ENCODE measurements around the gene JPT2. TPM values are rescaled to one million over a fixed set of nuclear protein-coding genes. Genes with fewer than 3 reads are reported as not detected.

Gene JPT2
- total RNA-seq, 1 experiment from 2014 or later: 113 TPM

DNA sequence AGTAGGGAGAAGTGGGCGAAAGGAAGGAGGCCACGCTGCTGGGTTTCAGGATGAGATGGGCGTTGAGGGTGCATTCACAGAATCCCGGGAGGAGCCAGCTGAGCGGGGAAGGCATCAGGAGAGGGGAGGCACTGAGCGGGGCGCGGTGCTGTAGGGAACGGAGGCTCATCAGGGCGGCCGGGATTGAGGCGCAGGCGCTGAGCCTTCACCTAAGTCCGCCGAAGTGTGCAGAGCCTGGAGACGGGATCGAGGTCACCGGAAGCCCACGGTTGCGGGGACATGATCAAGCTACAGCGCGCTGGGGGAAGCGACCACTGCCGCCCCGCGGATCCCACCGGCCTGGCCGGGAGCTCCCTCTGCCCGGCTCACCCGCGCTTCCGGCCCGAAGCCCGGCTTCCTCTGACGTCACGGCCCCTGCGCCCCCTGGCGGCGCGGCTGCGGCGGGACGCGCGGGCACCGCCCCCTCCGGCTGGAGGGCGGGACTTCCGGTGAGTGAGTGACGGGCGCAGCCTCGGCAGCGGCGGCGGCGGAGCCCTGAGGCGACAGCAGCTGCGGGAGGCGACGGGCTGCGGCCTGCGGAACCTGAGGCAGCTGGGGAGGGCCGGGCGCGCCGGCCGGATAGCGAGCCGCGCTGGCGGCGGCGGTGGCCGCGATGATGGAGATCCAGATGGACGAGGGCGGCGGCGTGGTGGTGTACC, 27.8 kb downstream of the JPT2 start, which contains the start of gene MAPK8IP3:
Gene MAPK8IP3, plus strand, starts transcription at position 508 of the 698 bp plus-strand sequence. Its CDS starts 145 bp downstream, at position 653.
- intact Hi-C loops (cut with micrococcal nuclease): loop anchor here (1.0 kb wide), 1 partner anchor 28 kb away; the partner anchor contains the start of gene JPT2
- peak within 1 kb of the TSS; percentile 81 to 96 for H3K4me3 ChIP-seq (replicated peaks in 1 of 2; ENCODE audit: low read depth in 1 of 2, low read length in 2 of 2)
- RAD21 ChIA-PET (ENCODE audit: low non-redundant PET in 1 of 2, low total read pairs in 2 of 2, uncharacterized antibody in 2 of 2, unreplicated experiment in 2 of 2): no interaction called here
- POLR2A ChIA-PET: interaction anchor here (0.7 to 1.8 kb wide), 4 partner anchors 9 to 56 kb away, joined by 3 to 7 read pairs (median 3); partner anchors contain the start of gene JPT2
- no peaks in the 10 kb centered on the region for H3K9me3 ChIP-seq (ENCODE audit: control insufficient read depth in 1 of 2, insufficient read depth in 1 of 2, low read depth in 1 of 2, low read length in 2 of 2)
- TF ChIP-seq JUND (IDR thresholded peaks at IDR 0.05): no peak
- TF ChIP-seq RAD21 (IDR thresholded peaks at IDR 0.05; ENCODE audit: low read depth): peak; percentile 26; the same call in 1 of the 2 replicates
- TF ChIP-seq TCF7L2 (IDR thresholded peaks at IDR 0.05; ENCODE audit: borderline replicate concordance, extremely low read depth, insufficient read depth, insufficient read length): peak; percentile 65
- peak; percentile 72; the same call in 1 of the 2 replicates for TF ChIP-seq SP1 (IDR thresholded peaks at IDR 0.05; ENCODE audit: low read depth)
- TF ChIP-seq, protein P1, sequence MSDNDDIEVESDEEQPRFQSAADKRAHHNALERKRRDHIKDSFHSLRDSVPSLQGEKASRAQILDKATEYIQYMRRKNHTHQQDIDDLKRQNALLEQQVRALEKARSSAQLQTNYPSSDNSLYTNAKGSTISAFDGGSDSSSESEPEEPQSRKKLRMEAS (IDR thresholded peaks at IDR 0.05): peak; percentile 6; the same call in 1 of the 2 replicates
- TF ChIP-seq POLR2AphosphoS5 (IDR thresholded peaks at IDR 0.05; ENCODE audit: low read depth, low read length): peak; percentile 97
- TF ChIP-seq EZH2 (IDR thresholded peaks at IDR 0.05): no peak
- TF ChIP-seq, protein P2, sequence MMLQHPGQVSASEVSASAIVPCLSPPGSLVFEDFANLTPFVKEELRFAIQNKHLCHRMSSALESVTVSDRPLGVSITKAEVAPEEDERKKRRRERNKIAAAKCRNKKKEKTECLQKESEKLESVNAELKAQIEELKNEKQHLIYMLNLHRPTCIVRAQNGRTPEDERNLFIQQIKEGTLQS (IDR thresholded peaks at IDR 0.05): no peak
- TF ChIP-seq ELF1 (IDR thresholded peaks at IDR 0.05; ENCODE audit: borderline replicate concordance, low read depth): no peak; the same call in 1 of the 2 replicates
- TF ChIP-seq ZNF274 (IDR thresholded peaks at IDR 0.05; ENCODE audit: low read depth, low read length): no peak
- TF ChIP-seq YY1 (IDR thresholded peaks at IDR 0.05; ENCODE audit: extremely low read depth, insufficient replicate concordance, low read depth, low read length): peak; percentile 53
- peak; percentile 88 for TF ChIP-seq POLR2A (IDR thresholded peaks at IDR 0.05; ENCODE audit: borderline replicate concordance, extremely low read depth, insufficient read depth, insufficient read length)
- peak; percentile 92; the same call in 1 of the 2 replicates for TF ChIP-seq ZFX (IDR thresholded peaks at IDR 0.05)
- TF ChIP-seq SRF (IDR thresholded peaks at IDR 0.05; ENCODE audit: low read depth): no peak; the same call in 1 of the 2 replicates
- TF ChIP-seq FOSL1 (IDR thresholded peaks at IDR 0.05; ENCODE audit: low read depth): no peak
- no peak for TF ChIP-seq CEBPB (IDR thresholded peaks at IDR 0.05; ENCODE audit: low read depth)
- TF ChIP-seq SIN3A (IDR thresholded peaks at IDR 0.05; ENCODE audit: low read depth): peak; percentile 54
- TF ChIP-seq CBX3 (IDR thresholded peaks at IDR 0.05; ENCODE audit: low read depth): no peak
- TF ChIP-seq EGR1 (IDR thresholded peaks at IDR 0.05; ENCODE audit: low read depth): no peak; the same call in 1 of the 2 replicates
- TF ChIP-seq, protein P3, sequence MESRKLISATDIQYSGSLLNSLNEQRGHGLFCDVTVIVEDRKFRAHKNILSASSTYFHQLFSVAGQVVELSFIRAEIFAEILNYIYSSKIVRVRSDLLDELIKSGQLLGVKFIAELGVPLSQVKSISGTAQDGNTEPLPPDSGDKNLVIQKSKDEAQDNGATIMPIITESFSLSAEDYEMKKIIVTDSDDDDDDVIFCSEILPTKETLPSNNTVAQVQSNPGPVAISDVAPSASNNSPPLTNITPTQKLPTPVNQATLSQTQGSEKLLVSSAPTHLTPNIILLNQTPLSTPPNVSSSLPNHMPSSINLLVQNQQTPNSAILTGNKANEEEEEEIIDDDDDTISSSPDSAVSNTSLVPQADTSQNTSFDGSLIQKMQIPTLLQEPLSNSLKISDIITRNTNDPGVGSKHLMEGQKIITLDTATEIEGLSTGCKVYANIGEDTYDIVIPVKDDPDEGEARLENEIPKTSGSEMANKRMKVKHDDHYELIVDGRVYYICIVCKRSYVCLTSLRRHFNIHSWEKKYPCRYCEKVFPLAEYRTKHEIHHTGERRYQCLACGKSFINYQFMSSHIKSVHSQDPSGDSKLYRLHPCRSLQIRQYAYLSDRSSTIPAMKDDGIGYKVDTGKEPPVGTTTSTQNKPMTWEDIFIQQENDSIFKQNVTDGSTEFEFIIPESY (IDR thresholded peaks at IDR 0.05; ENCODE audit: extremely low read depth, insufficient replicate concordance, low read length): peak; percentile 61
- TF ChIP-seq, protein P4, sequence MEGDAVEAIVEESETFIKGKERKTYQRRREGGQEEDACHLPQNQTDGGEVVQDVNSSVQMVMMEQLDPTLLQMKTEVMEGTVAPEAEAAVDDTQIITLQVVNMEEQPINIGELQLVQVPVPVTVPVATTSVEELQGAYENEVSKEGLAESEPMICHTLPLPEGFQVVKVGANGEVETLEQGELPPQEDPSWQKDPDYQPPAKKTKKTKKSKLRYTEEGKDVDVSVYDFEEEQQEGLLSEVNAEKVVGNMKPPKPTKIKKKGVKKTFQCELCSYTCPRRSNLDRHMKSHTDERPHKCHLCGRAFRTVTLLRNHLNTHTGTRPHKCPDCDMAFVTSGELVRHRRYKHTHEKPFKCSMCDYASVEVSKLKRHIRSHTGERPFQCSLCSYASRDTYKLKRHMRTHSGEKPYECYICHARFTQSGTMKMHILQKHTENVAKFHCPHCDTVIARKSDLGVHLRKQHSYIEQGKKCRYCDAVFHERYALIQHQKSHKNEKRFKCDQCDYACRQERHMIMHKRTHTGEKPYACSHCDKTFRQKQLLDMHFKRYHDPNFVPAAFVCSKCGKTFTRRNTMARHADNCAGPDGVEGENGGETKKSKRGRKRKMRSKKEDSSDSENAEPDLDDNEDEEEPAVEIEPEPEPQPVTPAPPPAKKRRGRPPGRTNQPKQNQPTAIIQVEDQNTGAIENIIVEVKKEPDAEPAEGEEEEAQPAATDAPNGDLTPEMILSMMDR (IDR thresholded peaks at IDR 0.05 in 2 of 3, conservative IDR thresholded peaks at IDR 0.05 in 1 of 3; ENCODE audit: borderline replicate concordance in 1 of 3, insufficient read depth in 1 of 3, low read depth in 2 of 3, low read length in 2 of 3): peak; percentile 35 to 86 (median 73); a peak in 5 of 6 replicates
- DNase-seq (ENCODE audit: low read depth, low spot score) (peak; percentile 77), ATAC-seq (peak; percentile 84)
- peak within 1 kb of the TSS; percentile 82 for H3K27ac ChIP-seq (ENCODE audit: low read depth, low read length)
- H2AFZ ChIP-seq (ENCODE audit: low read depth, low read length, poor library complexity, severe bottlenecking): peak within 1 kb of the TSS; percentile 35
- H3K27me3 ChIP-seq (ENCODE audit: insufficient read depth, low read length): no peaks in the 10 kb centered on the region
- H3K4me1 ChIP-seq (ENCODE audit: control insufficient read depth in 1 of 2, insufficient read depth in 2 of 2, low read length in 2 of 2): peaks cover 11 to 20% of the 10 kb centered on the region in 2 experiments
- BruUV-seq (replicated peaks): no TSS peak
- peaks cover 46% of the 10 kb centered on the region for H3K79me2 ChIP-seq (ENCODE audit: insufficient read depth, low read length)
- CTCF ChIA-PET: interaction anchor here (0.5 to 1.7 kb wide), 17 partner anchors 8 to 94 kb away, joined by 3 to 12 read pairs (median 5); partner anchors contain the start of genes CRAMP1, EME2, IFT140 and JPT2
- no peaks in the 10 kb centered on the region for H3K9me2 ChIP-seq (ENCODE audit: insufficient read depth)
- peaks cover 8 to 15% of the 10 kb centered on the region in 2 experiments; a peak in 3 of 4 replicates for H3K36me3 ChIP-seq (ENCODE audit: control insufficient read depth in 1 of 2, insufficient read depth in 2 of 2, low read length in 2 of 2)
- peaks cover 3% of the 10 kb centered on the region; the same call in 1 of the 2 replicates for H4K20me1 ChIP-seq (ENCODE audit: insufficient read depth)
- H3K4me2 ChIP-seq (ENCODE audit: low read length): peak within 1 kb of the TSS; percentile 97
- peak within 1 kb of the TSS; percentile 87 for H3K9ac ChIP-seq (ENCODE audit: low read length)

All from HCT116 (cell line).